Hepatocyte (in vitro differentiated cells): ENCODE data around the gene CD300H.

Source experiments
- EZH2phosphoT487 ChIP-seq: fragments of 200-600 bp; sonication (generic); IDR thresholded peaks from one replicate; pipeline ENCODE4 v1.6.1; 2018; ENCODE audit warnings: antibody characterized with exemption, mild to moderate bottlenecking, low read depth, moderate library complexity; ENCODE audit not compliant: unreplicated experiment, severe bottlenecking
- TF ChIP-seq, protein P1 (sequence below): fragments of 200-600 bp; sonication (generic); IDR thresholded peaks from 2 replicates; pipeline ENCODE4 v1.5.1; 2016; ENCODE audit warnings: antibody characterized with exemption, mild to moderate bottlenecking; ENCODE audit not compliant: poor library complexity

DNA sequence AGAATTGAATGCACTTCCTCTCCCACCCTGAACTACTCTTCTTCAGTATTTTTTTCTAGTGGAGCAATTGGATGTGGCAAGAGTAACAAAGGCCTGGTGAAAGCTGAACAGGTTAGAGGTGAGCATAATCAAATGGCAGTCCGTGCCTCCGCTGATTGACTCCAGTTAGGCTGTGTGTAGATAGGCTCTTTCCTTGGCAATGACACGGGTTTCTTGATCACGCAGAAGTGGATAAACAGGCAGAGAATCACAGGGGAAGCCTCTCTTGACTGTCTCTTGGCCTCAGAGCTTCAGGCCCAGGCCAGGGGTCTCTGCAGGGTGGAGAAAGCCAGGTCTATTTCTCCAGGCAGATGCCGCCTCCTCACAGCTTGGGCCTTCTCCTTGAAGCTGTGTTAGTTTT, 40.2 kb downstream of the CD300H start:
- TF ChIP-seq, protein P1, sequence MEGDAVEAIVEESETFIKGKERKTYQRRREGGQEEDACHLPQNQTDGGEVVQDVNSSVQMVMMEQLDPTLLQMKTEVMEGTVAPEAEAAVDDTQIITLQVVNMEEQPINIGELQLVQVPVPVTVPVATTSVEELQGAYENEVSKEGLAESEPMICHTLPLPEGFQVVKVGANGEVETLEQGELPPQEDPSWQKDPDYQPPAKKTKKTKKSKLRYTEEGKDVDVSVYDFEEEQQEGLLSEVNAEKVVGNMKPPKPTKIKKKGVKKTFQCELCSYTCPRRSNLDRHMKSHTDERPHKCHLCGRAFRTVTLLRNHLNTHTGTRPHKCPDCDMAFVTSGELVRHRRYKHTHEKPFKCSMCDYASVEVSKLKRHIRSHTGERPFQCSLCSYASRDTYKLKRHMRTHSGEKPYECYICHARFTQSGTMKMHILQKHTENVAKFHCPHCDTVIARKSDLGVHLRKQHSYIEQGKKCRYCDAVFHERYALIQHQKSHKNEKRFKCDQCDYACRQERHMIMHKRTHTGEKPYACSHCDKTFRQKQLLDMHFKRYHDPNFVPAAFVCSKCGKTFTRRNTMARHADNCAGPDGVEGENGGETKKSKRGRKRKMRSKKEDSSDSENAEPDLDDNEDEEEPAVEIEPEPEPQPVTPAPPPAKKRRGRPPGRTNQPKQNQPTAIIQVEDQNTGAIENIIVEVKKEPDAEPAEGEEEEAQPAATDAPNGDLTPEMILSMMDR: no peak
- TF ChIP-seq EZH2phosphoT487: no peak
